Aorta (tissue), 5 donors: ENCODE measurements around the gene FILIP1L. TPM values are rescaled to one million over a fixed set of nuclear protein-coding genes. Genes with fewer than 3 reads are reported as not detected.

Source experiments
- ATAC-seq: fragments of 200-7000 bp; cut with Tn5 transposase; one replicate; pipeline ENCODE4 v1.9.1; 2022; ENCODE audit warnings: moderate library complexity; ENCODE audit not compliant: low FRiP score
- DNase-seq, 2 donors: peaks; one replicate each; pipeline ENCODE4 v3.0.0-alpha.2; 2020
- H3K27ac ChIP-seq, 2 donors: one replicate each; pipeline ENCODE4 v1.5.1; 2013; ENCODE audit warnings: low read length in 2 of 2, mild to moderate bottlenecking in 2 of 2, moderate library complexity in 2 of 2, control low read depth in 1 of 2, inconsistent platforms in 1 of 2, low read depth in 1 of 2
- H3K27me3 ChIP-seq, 2 donors: one replicate each; pipeline ENCODE4 v1.6.1; 2013; ENCODE audit warnings: control low read depth in 1 of 2, low read length in 1 of 2, mild to moderate bottlenecking in 1 of 2, moderate library complexity in 1 of 2; ENCODE audit not compliant: insufficient read depth in 2 of 2, control insufficient read depth in 1 of 2
- H3K36me3 ChIP-seq, 2 donors: one replicate each; pipeline ENCODE4 v1.6.1; 2013; ENCODE audit warnings: control low read depth in 1 of 2, low read length in 1 of 2, mild to moderate bottlenecking in 1 of 2; ENCODE audit not compliant: insufficient read depth in 2 of 2, control insufficient read depth in 1 of 2
- H3K4me1 ChIP-seq, 2 donors: one replicate each; pipeline ENCODE4 v1.6.1; 2013; ENCODE audit warnings: low read length in 2 of 2, control low read depth in 1 of 2, mild to moderate bottlenecking in 1 of 2, moderate library complexity in 1 of 2; ENCODE audit not compliant: insufficient read depth in 2 of 2, control insufficient read depth in 1 of 2
- H3K4me3 ChIP-seq, 2 donors: one replicate each; pipeline ENCODE4 v1.5.1; 2013; ENCODE audit warnings: low read length in 2 of 2, control low read depth in 1 of 2, mild to moderate bottlenecking in 1 of 2
- H3K9me3 ChIP-seq: one replicate; pipeline ENCODE4 v1.6.1; 2013; ENCODE audit warnings: mild to moderate bottlenecking, low read length; ENCODE audit not compliant: control insufficient read depth
- WGBS, 2 donors: extraction: QIAGEN DNeasy Blood & Tissue Kit; methylation state at CpG; one replicate each; pipeline ENCODE4 v1.1.7; 2013; 5-methylcytosine and 5-hydroxymethylcytosine counted together
- intact Hi-C, 2 donors: fragments of 100-400 bp; cut with DNase I; formaldehyde crosslinking; loops; one replicate each; pipeline versions ENCODE4 v1.14.2 to v1.15.0; 2022
- microRNA-seq, 2 donors: library from miRNA; unstranded; fragments of <30 nt; microRNA quantifications; one replicate each; pipeline ENCODE4 v1.2.0, GENCODE V29; 2020
- polyA plus RNA-seq, 2 donors: library from polyadenylated mRNA; stranded (reverse); fragments of 200-250 nt; gene quantifications; one replicate each; pipeline ENCODE4 v1.2.3, GENCODE V29; 2013
- total RNA-seq, 2 donors: library from RNA; stranded (reverse); fragmentation: NEBNext Ultra II Directional; extraction: Animal tissue kit (Norgen Biotek cat#: 25700); gene quantifications; one replicate each; pipeline ENCODE4 v1.2.1, GENCODE V29; 2021
- donor health status: healthy with polysubstance abuse.
- donor health status: Bipolar disorder and iron deficiency.
- donor health status: DM: no; HTN: no; CAD: no.
- donor health status: DM: no; HTN: no; CAD: no.
- donor health status: DM: yes; HTN: yes; CAD: no.

Gene FILIP1L
- total and polyA plus RNA-seq, 4 donors = 168 to 861 (median 251) TPM

DNA sequence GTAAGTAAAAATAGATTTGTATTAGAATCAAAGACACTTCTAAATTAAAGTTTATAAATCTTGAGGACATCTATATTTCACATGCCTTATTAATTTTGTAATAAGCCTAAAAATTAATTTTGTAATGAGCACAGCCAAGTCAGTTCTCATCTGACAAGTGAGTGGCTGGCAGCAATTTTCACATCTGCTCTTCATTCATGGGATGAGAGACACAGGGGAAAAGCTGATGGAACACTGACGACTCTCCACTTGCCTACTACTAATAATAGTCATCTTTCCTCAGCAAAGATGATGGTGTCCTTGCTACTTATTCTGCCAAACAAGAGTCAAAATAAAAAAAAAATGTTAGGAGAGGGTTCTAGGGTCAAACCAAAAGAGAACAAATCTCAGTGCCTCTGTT, 311.0 kb downstream of the FILIP1L start:
- H3K27ac ChIP-seq = no peak overlapping the region
- 91 to 93% methylated on average over 1 of the region's 1 CpG for WGBS, 2 donors
- DNase-seq (no peak), ATAC-seq (no peak)
- no peaks in the 10 kb centered on the region for H3K36me3 ChIP-seq
- H3K4me1 ChIP-seq = no peaks in the 10 kb centered on the region
- intact Hi-C loops = loop anchor here in 1 of 2 donors (10.0 kb wide), 1 partner anchor 988 kb away; no protein-coding TSS in a partner anchor
- H3K27me3 ChIP-seq = no peaks in the 10 kb centered on the region
- peaks cover 3% of the 10 kb centered on the region for H3K9me3 ChIP-seq
- no peak overlapping the region for H3K4me3 ChIP-seq

GRCh38 chr3:99799422-99799821, 314.9 kb downstream of the FILIP1L start:
- Histone ChIP-seq H3K27ac (no peak overlapping the region), H3K27me3 (no peaks in the 10 kb centered on the region), H3K4me1 (no peaks in the 10 kb centered on the region), H3K4me3 (no peak overlapping the region), H3K9me3 (no peaks in the 10 kb centered on the region), H3K36me3 (peaks cover 0 to under 1% of the 10 kb centered on the region in 2 donors)
- DNase-seq (no peak), ATAC-seq (no peak)
- 86 to 90% methylated on average over 4 of the region's 4 CpGs for WGBS, 2 donors
- intact Hi-C loops = no loop called here

DNA sequence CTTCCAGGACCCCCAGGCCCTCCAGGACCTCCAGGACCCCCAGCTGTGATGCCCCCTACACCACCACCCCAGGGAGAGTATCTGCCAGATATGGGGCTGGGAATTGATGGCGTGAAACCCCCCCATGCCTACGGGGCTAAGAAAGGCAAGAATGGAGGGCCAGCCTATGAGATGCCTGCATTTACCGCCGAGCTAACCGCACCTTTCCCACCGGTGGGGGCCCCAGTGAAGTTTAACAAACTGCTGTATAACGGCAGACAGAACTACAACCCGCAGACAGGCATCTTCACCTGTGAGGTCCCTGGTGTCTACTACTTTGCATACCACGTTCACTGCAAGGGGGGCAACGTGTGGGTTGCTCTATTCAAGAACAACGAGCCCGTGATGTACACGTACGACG, 318.7 kb downstream of the FILIP1L start:
- peaks cover 0 to 3% of the 10 kb centered on the region in 2 donors for H3K36me3 ChIP-seq
- H3K27me3 ChIP-seq = no peaks in the 10 kb centered on the region
- no peak overlapping the region for H3K4me3 ChIP-seq
- WGBS, 2 donors = 92 to 93% methylated on average over 15 of the region's 15 CpGs
- no peaks in the 10 kb centered on the region for H3K9me3 ChIP-seq
- H3K4me1 ChIP-seq = no peaks in the 10 kb centered on the region
- H3K27ac ChIP-seq = no peak overlapping the region
- DNase-seq (no peak), ATAC-seq (no peak)
- intact Hi-C loops = no loop called here

- Histone ChIP-seq H3K36me3 (peaks cover 0 to 5% of the 10 kb centered on the region in 2 donors), H3K4me3 (no peak overlapping the region), H3K9me3 (no peaks in the 10 kb centered on the region), H3K27ac (no peak overlapping the region), H3K4me1 (no peaks in the 10 kb centered on the region), H3K27me3 (no peaks in the 10 kb centered on the region)
- WGBS, 2 donors = 95 to 96% methylated on average over 8 of the region's 8 CpGs
- intact Hi-C loops = no loop called here
- DNase-seq (no peak), ATAC-seq (no peak)
Observed at GRCh38 chr3:99794485-99794884, 319.8 kb downstream of the FILIP1L start.

- 17 to 18% methylated on average over 3 of the region's 3 CpGs for WGBS, 2 donors
- Histone ChIP-seq H3K9me3 (no peaks in the 10 kb centered on the region), H3K27ac (no peak overlapping the region), H3K4me3 (no peak overlapping the region), H3K27me3 (no peaks in the 10 kb centered on the region), H3K36me3 (peaks cover 0 to 2% of the 10 kb centered on the region in 2 donors), H3K4me1 (no peaks in the 10 kb centered on the region)
- DNase-seq = no peak
- intact Hi-C loops = no loop called here
- ATAC-seq = peak; percentile 89
Observed at GRCh38 chr3:99789011-99789721, 325.1 kb downstream of the FILIP1L start.

Small RNA genes lying within 50 kb of the gene (microRNA-seq; reads per million reads assigned to microRNA genes)
- gene MIR3921 = 0 reads per million in 2 donors

Other genes starting within 250 kb of the FILIP1L start
- gene TBC1D23, start 146.5 kb upstream of the FILIP1L start, total RNA-seq = 10 to 100 TPM; 44.1 to 59.3 TPM
- gene TBC1D23, start 146.5 kb upstream of the FILIP1L start, polyA plus RNA-seq = 10 to 100 TPM; 19.5 to 22.5 TPM
- 10 to 100 TPM; 33.7 to 34.0 TPM for gene NIT2, start 220.3 kb upstream of the FILIP1L start, total RNA-seq
- gene NIT2, start 220.3 kb upstream of the FILIP1L start, polyA plus RNA-seq = 10 to 100 TPM; 13.3 to 58.7 TPM